Gastroesophageal sphincter (tissue), 4 donors: ENCODE measurements around the gene BACH2. TPM values are rescaled to one million over a fixed set of nuclear protein-coding genes. Genes with fewer than 3 reads are reported as not detected.
"Not testable (repeated sequence)": the region's sequence is repeated elsewhere in the genome, so short reads cannot be mapped to it uniquely, and the experiment has no call there.

Source experiments
- ATAC-seq: fragments of 150-250 bp; one replicate; pipeline ENCODE4 v1.9.1; 2016; ENCODE audit warnings: mild to moderate bottlenecking, moderate library complexity
- H3K27ac ChIP-seq, 4 donors: fragments of 200-600 bp; sonication (generic) in 3 of 4; 1 replicate in 3 of 4; 2 replicates in 1 of 4; pipeline ENCODE4 v1.5.1; 2016 to 2019
- H3K27me3 ChIP-seq: fragments of 200-600 bp; sonication (generic); one replicate; pipeline ENCODE4 v1.5.1; 2019
- H3K36me3 ChIP-seq, 2 donors: fragments of 200-600 bp; sonication (generic); one replicate each; pipeline ENCODE4 v1.5.1; 2019; ENCODE audit warnings: control low read depth in 1 of 2
- H3K4me1 ChIP-seq, 3 donors: fragments of 200-600 bp; sonication (generic); 1 replicate in 2 of 3; 2 replicates in 1 of 3; pipeline ENCODE4 v1.5.1; 2016 to 2019; ENCODE audit warnings: control low read depth in 2 of 3
- H3K4me3 ChIP-seq, 2 donors: fragments of 200-600 bp; sonication (generic); one replicate each; pipeline ENCODE4 v1.5.1; 2019; ENCODE audit warnings: mild to moderate bottlenecking in 1 of 2, moderate library complexity in 1 of 2
- H3K9me3 ChIP-seq, 3 donors: fragments of 200-600 bp; sonication (generic); one replicate each; pipeline ENCODE4 v1.5.1; 2017 to 2019; ENCODE audit warnings: control low read depth in 2 of 3
- EP300 ChIP-seq: sonication (generic); formaldehyde crosslinking; IDR thresholded peaks from one replicate; pipeline ENCODE4 v1.6.1; 2017; ENCODE audit warnings: antibody characterized with exemption, mild to moderate bottlenecking
- POLR2A ChIP-seq, 2 donors: fragments of 450-650 bp; IDR thresholded peaks; one replicate each; pipeline ENCODE4 v1.6.1; 2017; ENCODE audit warnings: antibody characterized with exemption in 2 of 2, mild to moderate bottlenecking in 2 of 2, moderate library complexity in 1 of 2
- POLR2AphosphoS5 ChIP-seq: sonication (generic); formaldehyde crosslinking; IDR thresholded peaks from one replicate; pipeline ENCODE4 v1.6.1; 2017; ENCODE audit warnings: antibody characterized with exemption
- WGBS, 2 donors: methylation state at CpG; one replicate each; pipeline ENCODE4 v1.1.5; 2018; ENCODE audit warnings: low coverage in 1 of 2; 5-methylcytosine and 5-hydroxymethylcytosine counted together
- total RNA-seq, 4 donors: library from RNA; depleted of rRNA; stranded (reverse); fragments of >200 nt; gene quantifications; one replicate each; pipeline ENCODE4 v1.1.0, GENCODE V29; 2016
- TF ChIP-seq, protein P1 (sequence below), 4 experiments: fragments of 200-600 bp in 2 of 4; fragments of 450-650 bp in 2 of 4; sonication (generic) in 1 of 4; IDR thresholded peaks; one replicate each; pipeline ENCODE4 v1.5.1; 2017 to 2019; ENCODE audit warnings: antibody characterized with exemption in 4 of 4, mild to moderate bottlenecking in 2 of 4, moderate library complexity in 2 of 4

The BACH2 gene
- total RNA-seq, 4 donors from 2014 or later: 3.5 to 10.4 (median 3.9) TPM

DNA sequence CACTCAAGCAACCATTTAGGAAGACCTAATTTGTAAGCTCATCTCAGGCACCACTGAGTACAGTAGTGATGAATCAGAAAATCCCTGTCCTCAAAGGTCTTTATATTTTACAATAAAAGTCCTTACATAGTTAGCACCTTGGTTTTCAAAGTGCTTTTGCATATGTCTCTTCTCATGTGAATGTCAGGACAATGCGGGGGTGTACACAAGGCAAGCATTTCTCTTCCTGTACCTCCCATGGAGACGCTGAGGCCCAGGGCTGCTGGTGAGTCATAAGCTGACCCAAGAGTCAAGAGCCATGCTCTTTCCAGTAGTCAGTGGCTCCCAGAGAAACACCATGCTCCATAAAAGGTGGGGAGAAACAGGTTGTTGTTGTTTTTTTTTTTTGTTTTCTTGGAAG lies 228.4 kb downstream of the BACH2 start:
- Histone ChIP-seq H3K9me3 (no peaks in the 10 kb centered on the region), H3K36me3 (no peaks in the 10 kb centered on the region), H3K4me1 (no peaks in the 10 kb centered on the region), H3K27me3 (no peaks in the 10 kb centered on the region), H3K4me3 (no peak overlapping the region), H3K27ac (no peak overlapping the region)
- no peak for TF ChIP-seq POLR2A (IDR thresholded peaks at IDR 0.05)
- TF ChIP-seq POLR2AphosphoS5: no peak
- TF ChIP-seq EP300: no peak
- TF ChIP-seq, protein P1, sequence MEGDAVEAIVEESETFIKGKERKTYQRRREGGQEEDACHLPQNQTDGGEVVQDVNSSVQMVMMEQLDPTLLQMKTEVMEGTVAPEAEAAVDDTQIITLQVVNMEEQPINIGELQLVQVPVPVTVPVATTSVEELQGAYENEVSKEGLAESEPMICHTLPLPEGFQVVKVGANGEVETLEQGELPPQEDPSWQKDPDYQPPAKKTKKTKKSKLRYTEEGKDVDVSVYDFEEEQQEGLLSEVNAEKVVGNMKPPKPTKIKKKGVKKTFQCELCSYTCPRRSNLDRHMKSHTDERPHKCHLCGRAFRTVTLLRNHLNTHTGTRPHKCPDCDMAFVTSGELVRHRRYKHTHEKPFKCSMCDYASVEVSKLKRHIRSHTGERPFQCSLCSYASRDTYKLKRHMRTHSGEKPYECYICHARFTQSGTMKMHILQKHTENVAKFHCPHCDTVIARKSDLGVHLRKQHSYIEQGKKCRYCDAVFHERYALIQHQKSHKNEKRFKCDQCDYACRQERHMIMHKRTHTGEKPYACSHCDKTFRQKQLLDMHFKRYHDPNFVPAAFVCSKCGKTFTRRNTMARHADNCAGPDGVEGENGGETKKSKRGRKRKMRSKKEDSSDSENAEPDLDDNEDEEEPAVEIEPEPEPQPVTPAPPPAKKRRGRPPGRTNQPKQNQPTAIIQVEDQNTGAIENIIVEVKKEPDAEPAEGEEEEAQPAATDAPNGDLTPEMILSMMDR (IDR thresholded peaks at IDR 0.05): no peak
- WGBS, 2 donors: 33% methylated on average over 1 of the region's 2 CpGs; no CpG with 5 or more reads in 1 of the 2 donors
- ATAC-seq: no peak

DNA sequence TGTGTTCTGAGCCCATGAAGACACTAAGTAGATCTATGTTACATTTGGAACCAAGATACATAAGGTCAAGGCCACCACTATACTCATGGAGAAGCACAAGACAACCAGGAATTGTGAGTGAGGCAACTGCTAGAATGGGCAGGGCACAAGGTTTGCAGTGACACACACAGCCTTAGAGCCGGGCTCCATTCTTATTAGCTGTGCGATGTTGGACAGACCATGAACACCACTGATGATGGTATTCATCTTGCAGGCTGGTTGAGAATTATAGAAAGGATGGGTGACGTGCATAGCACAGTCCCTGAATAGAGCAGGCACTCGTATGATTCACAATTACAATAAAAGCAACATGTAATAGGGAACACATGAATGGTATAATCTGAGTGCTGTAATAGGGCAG lies 229.9 kb downstream of the BACH2 start:
- no peaks in the 10 kb centered on the region for H3K4me1 ChIP-seq
- H3K27me3 ChIP-seq: no peaks in the 10 kb centered on the region
- TF ChIP-seq, protein P1 (IDR thresholded peaks at IDR 0.05): no peak
- TF ChIP-seq EP300: no peak
- no peak for TF ChIP-seq POLR2A (IDR thresholded peaks at IDR 0.05)
- no peak for TF ChIP-seq POLR2AphosphoS5
- 97 to 100% methylated on average over 4 of the region's 4 CpGs for WGBS, 2 donors
- no peak overlapping the region for H3K4me3 ChIP-seq
- H3K36me3 ChIP-seq: no peaks in the 10 kb centered on the region
- H3K9me3 ChIP-seq: no peaks in the 10 kb centered on the region
- peak; percentile 7 for ATAC-seq
- no peak overlapping the region for H3K27ac ChIP-seq

DNA sequence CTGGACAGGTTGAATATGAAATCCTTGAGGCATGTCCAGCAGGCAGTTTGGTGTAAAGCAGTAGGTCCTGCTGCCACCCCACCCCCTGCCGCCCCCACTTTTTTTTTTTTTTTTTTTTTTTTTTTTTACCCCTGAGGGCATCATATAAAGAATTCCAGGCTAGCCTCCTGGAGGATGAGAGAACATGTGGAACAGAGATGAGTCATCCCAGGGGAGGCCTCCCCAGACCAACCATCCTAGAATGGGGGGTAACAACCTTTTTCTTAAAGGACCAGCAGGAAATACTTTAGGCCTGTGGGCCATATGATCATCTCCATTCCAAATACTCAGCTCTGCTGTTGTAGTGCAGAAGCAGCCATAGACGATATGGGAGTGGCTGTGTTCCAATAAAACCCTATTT lies 231.5 kb downstream of the BACH2 start:
- Histone ChIP-seq H3K27me3 (no peaks in the 10 kb centered on the region), H3K27ac (no peak overlapping the region), H3K4me3 (no peak overlapping the region), H3K4me1 (no peaks in the 10 kb centered on the region), H3K36me3 (no peaks in the 10 kb centered on the region), H3K9me3 (no peaks in the 10 kb centered on the region)
- 85% methylated on average over 2 of the region's 2 CpGs; no CpG with 5 or more reads in 1 of the 2 donors for WGBS, 2 donors
- ATAC-seq: no peak
- TF ChIP-seq POLR2AphosphoS5: no peak
- TF ChIP-seq POLR2A (IDR thresholded peaks at IDR 0.05): no peak
- TF ChIP-seq, protein P1 (IDR thresholded peaks at IDR 0.05): no peak
- no peak for TF ChIP-seq EP300

DNA sequence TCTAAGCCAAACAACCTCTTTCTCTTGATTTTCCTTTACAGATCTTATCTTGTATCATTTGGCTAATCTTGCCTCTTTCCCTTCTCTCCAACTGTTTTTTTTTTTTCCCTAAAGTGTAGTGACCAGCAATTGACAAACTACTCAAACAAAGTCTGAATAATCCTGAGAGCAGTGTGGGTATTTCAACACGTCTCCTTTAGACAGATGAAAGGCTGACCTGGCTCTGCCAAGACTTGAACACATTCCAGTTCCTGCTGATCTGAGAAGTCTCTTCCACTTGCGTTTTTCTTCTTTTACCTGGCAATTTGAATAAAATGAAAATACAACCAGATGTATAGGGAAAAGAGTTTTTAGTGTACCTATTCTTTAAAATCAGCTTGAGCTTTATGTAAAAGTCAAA lies 234.0 kb downstream of the BACH2 start:
- no peak overlapping the region for H3K27ac ChIP-seq
- no peak for ATAC-seq
- 51 to 53% methylated on average over 2 of the region's 2 CpGs for WGBS, 2 donors
- H3K9me3 ChIP-seq: no peaks in the 10 kb centered on the region
- no peaks in the 10 kb centered on the region for H3K4me1 ChIP-seq
- no peak overlapping the region for H3K4me3 ChIP-seq
- TF ChIP-seq POLR2A (IDR thresholded peaks at IDR 0.05) (no peak), EP300 (no peak), POLR2AphosphoS5 (no peak)
- TF ChIP-seq, protein P1 (IDR thresholded peaks at IDR 0.05): no peak
- H3K36me3 ChIP-seq: no peaks in the 10 kb centered on the region
- H3K27me3 ChIP-seq: no peaks in the 10 kb centered on the region

DNA sequence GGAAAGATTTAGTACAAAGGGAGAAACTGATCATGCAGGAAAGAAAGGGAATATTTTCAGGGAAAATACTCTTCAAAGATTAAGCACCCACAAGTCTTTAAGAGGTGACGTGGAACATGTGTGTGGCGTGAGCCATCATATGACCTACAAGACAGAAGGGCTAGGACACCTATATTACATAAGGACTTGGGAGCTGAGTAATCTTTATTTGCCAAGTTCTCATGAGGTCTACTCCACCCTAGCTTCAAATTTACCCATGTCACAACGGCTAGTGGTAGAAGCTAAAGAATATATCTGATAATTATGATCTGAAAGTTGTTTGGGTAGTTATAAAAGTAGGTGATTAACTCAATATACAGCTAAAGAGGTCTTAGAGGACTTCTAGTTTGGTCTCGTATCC lies 234.6 kb downstream of the BACH2 start:
- no peak for ATAC-seq
- Histone ChIP-seq H3K9me3 (no peaks in the 10 kb centered on the region), H3K36me3 (no peaks in the 10 kb centered on the region), H3K27ac (no peak overlapping the region), H3K27me3 (no peaks in the 10 kb centered on the region), H3K4me3 (no peak overlapping the region), H3K4me1 (no peaks in the 10 kb centered on the region)
- TF ChIP-seq, protein P1 (IDR thresholded peaks at IDR 0.05): no peak
- TF ChIP-seq POLR2AphosphoS5 (no peak), EP300 (no peak), POLR2A (IDR thresholded peaks at IDR 0.05) (no peak)
- WGBS, 2 donors: 80 to 87% methylated on average over 3 to 4 of the region's 4 CpGs

DNA sequence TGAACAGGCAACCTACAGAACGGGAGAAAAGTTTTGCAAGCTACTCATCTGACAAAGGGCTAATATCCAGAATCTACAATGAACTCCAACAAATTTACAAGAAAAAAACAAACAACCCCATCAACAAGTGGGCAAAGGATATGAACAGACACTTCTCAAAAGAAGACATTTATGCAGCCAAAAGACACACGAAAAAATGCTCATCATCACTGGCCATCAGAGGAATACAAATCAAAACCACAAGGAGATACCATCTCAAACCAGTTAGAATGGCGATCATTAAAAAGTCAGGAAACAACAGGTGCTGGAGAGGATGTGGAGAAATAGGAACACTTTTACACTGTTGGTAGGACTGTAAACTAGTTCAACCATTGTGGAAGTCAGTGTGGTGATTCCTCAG lies 237.5 kb downstream of the BACH2 start:
- not testable (repeated sequence) for H3K4me3 ChIP-seq, H3K27ac ChIP-seq, H3K9me3 ChIP-seq, H3K27me3 ChIP-seq, ATAC-seq, H3K4me1 ChIP-seq, H3K36me3 ChIP-seq
- WGBS, 2 donors: 82 to 92% methylated on average over 2 of the region's 3 CpGs

DNA sequence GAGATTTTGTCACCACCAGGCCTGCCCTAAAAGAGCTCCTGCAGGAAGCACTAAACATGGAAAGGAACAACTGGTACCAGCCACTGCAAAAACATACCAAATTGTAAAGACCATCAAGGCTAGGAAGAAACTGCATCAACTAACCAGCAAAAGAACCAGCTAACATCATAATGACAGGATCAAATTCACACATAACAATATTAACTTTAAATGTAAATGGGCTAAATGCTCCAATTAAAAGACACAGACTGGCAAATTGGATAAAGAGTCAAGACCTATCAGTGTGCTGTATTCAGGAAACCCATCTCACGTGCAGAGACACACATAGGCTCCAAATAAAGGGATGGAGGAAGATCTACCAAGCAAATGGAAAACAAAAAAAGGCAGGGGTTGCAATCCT lies 240.7 kb downstream of the BACH2 start:
- not testable (repeated sequence) for H3K27ac ChIP-seq, H3K4me1 ChIP-seq, ATAC-seq, H3K4me3 ChIP-seq, H3K27me3 ChIP-seq, H3K36me3 ChIP-seq, H3K9me3 ChIP-seq
- no CpG with 5 or more reads among the region's 1 CpG for WGBS, 2 donors

DNA sequence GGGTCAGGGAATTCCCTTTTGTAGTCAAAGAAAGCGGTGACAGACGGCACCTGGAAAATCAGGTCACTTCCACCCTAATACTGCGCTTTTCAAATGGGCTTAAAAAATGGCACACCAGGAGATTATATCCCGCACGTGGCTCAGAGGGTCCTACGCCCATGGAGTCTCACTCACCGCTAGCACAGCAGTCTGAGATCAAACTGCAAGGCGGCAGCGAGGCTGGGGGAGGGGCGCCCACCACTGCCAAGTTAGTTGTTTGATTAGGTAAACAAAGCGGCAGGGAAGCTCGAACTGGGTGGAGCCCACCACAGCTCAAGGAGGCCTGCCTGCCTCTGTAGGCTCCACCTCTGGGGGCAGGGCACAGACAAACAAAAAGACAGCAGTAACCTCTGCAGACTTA lies 242.4 kb downstream of the BACH2 start:
- H3K27ac ChIP-seq, ATAC-seq, H3K36me3 ChIP-seq, H3K9me3 ChIP-seq, H3K27me3 ChIP-seq, H3K4me3 ChIP-seq, H3K4me1 ChIP-seq: not testable (repeated sequence)
- 93% methylated on average over 6 of the region's 12 CpGs; no CpG with 5 or more reads in 1 of the 2 donors for WGBS, 2 donors
